ENCODE data around the gene MMP28. TPM values are rescaled to one million over a fixed set of nuclear protein-coding genes. Genes with fewer than 3 reads are reported as not detected.

MMP28 gene
- total RNA-seq, 1 experiment from 2014 or later = not detected

GRCh38 chr17:35809855-35810461 lies 14.5 kb upstream of the MMP28 start:
- H2BK5ac ChIP-seq (ENCODE audit: insufficient read length, low read length) = no peak overlapping the region
- H4K5ac ChIP-seq (ENCODE audit: insufficient read length, low read depth, low read length) = no peak overlapping the region
- Mint-ChIP-seq H3K27ac (peak overlapping the region; percentile 75 to 100 (median 97)), H3K27me3 (ENCODE audit: low read depth) (no peaks in the 10 kb centered on the region; the same call in 1 of the 2 replicates), H3K9me3 (no peaks in the 10 kb centered on the region), H3K4me3 (peak overlapping the region; percentile 88 to 99), H3K36me3 (ENCODE audit: insufficient read depth in 1 of 3, low read depth in 3 of 3) (peaks cover 20 to 35% (median 21%) of the 10 kb centered on the region in 3 experiments; a peak in 6 of 7 replicates), H3K4me1 (peaks cover 31 to 35% of the 10 kb centered on the region in 2 experiments)
- WGBS (ENCODE audit: extremely low coverage, insufficient read length, low lambda C conversion rate) = no CpG with 5 or more reads among the region's 24 CpGs
- no peak overlapping the region for H2BK20ac ChIP-seq (ENCODE audit: low read depth, low read length, poor library complexity, severe bottlenecking)
- H3K4me2 ChIP-seq (ENCODE audit: insufficient read depth, insufficient read length, low read length) = peak overlapping the region; percentile 99
- H2BK12ac ChIP-seq (ENCODE audit: insufficient read length, low read depth, low read length) = no peak overlapping the region
- H3K18ac ChIP-seq (ENCODE audit: insufficient read length, low read depth, low read length) = peak overlapping the region; percentile 98
- no peaks in the 10 kb centered on the region for H3K9me3 ChIP-seq (ENCODE audit: control insufficient read depth, low read depth, low read length)
- H3K23me2 ChIP-seq (ENCODE audit: insufficient read length, low read depth, low read length, poor library complexity, severe bottlenecking) = peaks cover 4% of the 10 kb centered on the region
- H2BK15ac ChIP-seq (ENCODE audit: low read depth, low read length) = no peak overlapping the region
- peak; percentile 44 for DNase-seq
- H3K27ac ChIP-seq (ENCODE audit: insufficient read length, low read depth, low read length) = no peak overlapping the region
- H3K14ac ChIP-seq (ENCODE audit: insufficient read depth, low read length) = peak overlapping the region; percentile 97
- H3K4me1 ChIP-seq (ENCODE audit: insufficient read depth, low read length) = peaks cover 2% of the 10 kb centered on the region; the same call in 1 of the 2 replicates
- H3K56ac ChIP-seq (ENCODE audit: insufficient read length, low read depth, low read length) = no peak overlapping the region
- no peaks in the 10 kb centered on the region for H4K20me1 ChIP-seq (ENCODE audit: control insufficient read depth, insufficient read depth, insufficient read length)
- H3T11ph ChIP-seq (ENCODE audit: low read length) = no peak overlapping the region
- peaks cover 2% of the 10 kb centered on the region for H3K79me1 ChIP-seq (ENCODE audit: insufficient read depth, low read depth, low read length, poor library complexity, severe bottlenecking)
- peak overlapping the region; percentile 93 for H3K9ac ChIP-seq (ENCODE audit: extremely low read depth, insufficient read length, low read length)
- H4K8ac ChIP-seq (replicated peaks; ENCODE audit: insufficient read length, low read depth, low read length) = no peak overlapping the region
- H3K27me3 ChIP-seq (ENCODE audit: insufficient read depth, low read length) = no peaks in the 10 kb centered on the region
- H4K91ac ChIP-seq (ENCODE audit: insufficient read length, low read depth, low read length) = no peak overlapping the region
- H3K79me2 ChIP-seq (ENCODE audit: insufficient read depth, low read length) = peaks cover 27% of the 10 kb centered on the region; the same call in 1 of the 2 replicates
- no peak overlapping the region for H2AK5ac ChIP-seq (ENCODE audit: insufficient read length, low read length)
- no peak overlapping the region for H3K23ac ChIP-seq (ENCODE audit: insufficient read length, low read depth, low read length)
- H2AFZ ChIP-seq (ENCODE audit: low read length) = no peak overlapping the region
- no peak overlapping the region for H3K4ac ChIP-seq (ENCODE audit: low read depth, low read length)
- H2BK120ac ChIP-seq (ENCODE audit: low read depth, low read length, poor library complexity, severe bottlenecking) = no peak overlapping the region
- TF ChIP-seq, protein P1, sequence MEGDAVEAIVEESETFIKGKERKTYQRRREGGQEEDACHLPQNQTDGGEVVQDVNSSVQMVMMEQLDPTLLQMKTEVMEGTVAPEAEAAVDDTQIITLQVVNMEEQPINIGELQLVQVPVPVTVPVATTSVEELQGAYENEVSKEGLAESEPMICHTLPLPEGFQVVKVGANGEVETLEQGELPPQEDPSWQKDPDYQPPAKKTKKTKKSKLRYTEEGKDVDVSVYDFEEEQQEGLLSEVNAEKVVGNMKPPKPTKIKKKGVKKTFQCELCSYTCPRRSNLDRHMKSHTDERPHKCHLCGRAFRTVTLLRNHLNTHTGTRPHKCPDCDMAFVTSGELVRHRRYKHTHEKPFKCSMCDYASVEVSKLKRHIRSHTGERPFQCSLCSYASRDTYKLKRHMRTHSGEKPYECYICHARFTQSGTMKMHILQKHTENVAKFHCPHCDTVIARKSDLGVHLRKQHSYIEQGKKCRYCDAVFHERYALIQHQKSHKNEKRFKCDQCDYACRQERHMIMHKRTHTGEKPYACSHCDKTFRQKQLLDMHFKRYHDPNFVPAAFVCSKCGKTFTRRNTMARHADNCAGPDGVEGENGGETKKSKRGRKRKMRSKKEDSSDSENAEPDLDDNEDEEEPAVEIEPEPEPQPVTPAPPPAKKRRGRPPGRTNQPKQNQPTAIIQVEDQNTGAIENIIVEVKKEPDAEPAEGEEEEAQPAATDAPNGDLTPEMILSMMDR (conservative IDR thresholded peaks at IDR 0.05) = no peak

All from H9 (cell line).